GM19463 (cell line): ENCODE results near the gene ALG2.
"Not testable (repeated sequence)": the region's sequence is repeated elsewhere in the genome, so short reads cannot be mapped to it uniquely, and the experiment has no call there.

Experiments used
- ATAC-seq: cut with Tn5 transposase; IDR thresholded peaks from one replicate; pipeline ENCODE4 v1.9.1; 2021; ENCODE audit warnings: mild to moderate bottlenecking, moderate library complexity; ENCODE audit not compliant: unreplicated experiment

Gene ALG2

GRCh38 chr9:99238331-99238730 is 16.6 kb upstream of the ALG2 start:
- ATAC-seq = no peak

- ATAC-seq = not testable (repeated sequence)
Measured at GRCh38 chr9:99237849-99238248, 16.1 kb upstream of the ALG2 start.

- no peak for ATAC-seq
Measured at GRCh38 chr9:99237356-99237755, 15.6 kb upstream of the ALG2 start.

- ATAC-seq = peak; percentile 95
Measured at GRCh38 chr9:99235926-99236634, 14.3 kb upstream of the ALG2 start.

GRCh38 chr9:99235069-99235468 is 13.3 kb upstream of the ALG2 start:
- ATAC-seq = no peak

GRCh38 chr9:99234618-99235017 is 12.9 kb upstream of the ALG2 start:
- ATAC-seq = no peak

GRCh38 chr9:99231711-99232110 is 10.0 kb upstream of the ALG2 start:
- no peak for ATAC-seq

GRCh38 chr9:99230206-99230605 is 8.5 kb upstream of the ALG2 start:
- ATAC-seq = no peak

GRCh38 chr9:99226054-99226453 is 4.3 kb upstream of the ALG2 start:
- no peak for ATAC-seq

GRCh38 chr9:99224445-99224844 is 2.7 kb upstream of the ALG2 start:
- no peak for ATAC-seq

GRCh38 chr9:99222416-99223270 is 901 bp upstream of the ALG2 start:
- peak; percentile 17 for ATAC-seq

- ATAC-seq = no peak
Measured at GRCh38 chr9:99221266-99221620, 499 bp downstream of the ALG2 start.

- no peak for ATAC-seq
Measured at GRCh38 chr9:99220011-99220410, 1.7 kb downstream of the ALG2 start.

GRCh38 chr9:99216073-99216472 is 5.7 kb downstream of the ALG2 start:
- ATAC-seq = no peak

- no peak for ATAC-seq
Measured at GRCh38 chr9:99213197-99213596, 8.5 kb downstream of the ALG2 start.

GRCh38 chr9:99211746-99212145 is 10.0 kb downstream of the ALG2 start:
- no peak for ATAC-seq

- no peak for ATAC-seq
Measured at GRCh38 chr9:99210572-99210971, 11.2 kb downstream of the ALG2 start.

- ATAC-seq = no peak
Measured at GRCh38 chr9:99201603-99202002, 20.1 kb downstream of the ALG2 start.

- no peak for ATAC-seq
Measured at GRCh38 chr9:99199938-99200539, 21.7 kb downstream of the ALG2 start.

GRCh38 chr9:99197987-99198386 is 23.8 kb downstream of the ALG2 start:
- ATAC-seq = no peak

GRCh38 chr9:99197124-99197630 is 24.6 kb downstream of the ALG2 start:
- ATAC-seq = no peak

GRCh38 chr9:99196484-99196883 is 25.3 kb downstream of the ALG2 start:
- not testable (repeated sequence) for ATAC-seq
